COLO829 (cell line): ENCODE measurements around the gene ENG.

Experiments
- DNase-seq: peaks from one replicate; pipeline ENCODE4 v3.0.0; 2012; ENCODE audit warnings: low spot score

The ENG gene

GRCh38 chr9:127776195-127776923, 78.1 kb downstream of the ENG start:
- no peak for DNase-seq

- DNase-seq, result no peak
Observed at GRCh38 chr9:127773981-127774380, 80.5 kb downstream of the ENG start.

- no peak for DNase-seq
Observed at GRCh38 chr9:127773272-127773671, 81.2 kb downstream of the ENG start.

GRCh38 chr9:127772603-127773002, 81.9 kb downstream of the ENG start:
- no peak for DNase-seq

- DNase-seq, result no peak
Observed at GRCh38 chr9:127771570-127772189, 82.8 kb downstream of the ENG start.

GRCh38 chr9:127770905-127771569, 83.4 kb downstream of the ENG start:
- DNase-seq, result peak; percentile 99

GRCh38 chr9:127770583-127770904, 83.9 kb downstream of the ENG start:
- DNase-seq, result no peak

GRCh38 chr9:127769929-127770582, 84.4 kb downstream of the ENG start:
- no peak for DNase-seq

- no peak for DNase-seq
Observed at GRCh38 chr9:127769101-127769500, 85.4 kb downstream of the ENG start.

- DNase-seq, result no peak
Observed at GRCh38 chr9:127768698-127769097, 85.8 kb downstream of the ENG start.

- no peak for DNase-seq
Observed at GRCh38 chr9:127767909-127768331, 86.5 kb downstream of the ENG start.

- no peak for DNase-seq
Observed at GRCh38 chr9:127767410-127767809, 87.0 kb downstream of the ENG start.

- DNase-seq, result no peak
Observed at GRCh38 chr9:127765418-127765817, 89.0 kb downstream of the ENG start.
